ENCODE measurements around the gene CLIP2. TPM values are rescaled to one million over a fixed set of nuclear protein-coding genes. Genes with fewer than 3 reads are reported as not detected.
"Not testable (repeated sequence)": the region's sequence is repeated elsewhere in the genome, so short reads cannot be mapped to it uniquely, and the experiment has no call there.

Gene CLIP2
- total RNA-seq, 1 donor from 2014 or later = 48.9 TPM

DNA sequence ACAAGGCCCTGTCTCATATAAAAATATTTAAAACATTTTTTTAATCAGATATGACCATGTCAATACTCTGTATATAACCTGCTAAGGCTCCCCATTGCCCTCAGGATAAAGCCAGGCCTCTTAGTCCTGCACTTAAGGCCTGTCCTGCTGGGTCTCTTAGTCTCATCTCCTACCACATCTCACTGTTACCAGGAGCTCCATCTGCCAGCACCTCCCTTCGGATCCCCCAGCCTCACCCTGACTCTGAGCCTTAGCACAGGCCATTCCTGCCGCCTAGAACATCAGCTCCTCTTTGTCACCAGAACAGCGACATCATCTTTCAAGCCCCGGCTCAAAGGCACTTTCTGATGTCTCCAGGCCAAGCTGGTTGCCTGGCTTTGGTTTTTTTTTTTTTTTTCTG, 138.8 kb downstream of the CLIP2 start:
- peaks cover 8% of the 10 kb centered on the region for H3K4me1 Mint-ChIP-seq (ENCODE audit: unreplicated experiment)
- H3K4me3 Mint-ChIP-seq = no peak overlapping the region
- H3K9me3 Mint-ChIP-seq = no peaks in the 10 kb centered on the region
- H3K27ac Mint-ChIP-seq = no peak overlapping the region
- TF ChIP-seq, protein P1, sequence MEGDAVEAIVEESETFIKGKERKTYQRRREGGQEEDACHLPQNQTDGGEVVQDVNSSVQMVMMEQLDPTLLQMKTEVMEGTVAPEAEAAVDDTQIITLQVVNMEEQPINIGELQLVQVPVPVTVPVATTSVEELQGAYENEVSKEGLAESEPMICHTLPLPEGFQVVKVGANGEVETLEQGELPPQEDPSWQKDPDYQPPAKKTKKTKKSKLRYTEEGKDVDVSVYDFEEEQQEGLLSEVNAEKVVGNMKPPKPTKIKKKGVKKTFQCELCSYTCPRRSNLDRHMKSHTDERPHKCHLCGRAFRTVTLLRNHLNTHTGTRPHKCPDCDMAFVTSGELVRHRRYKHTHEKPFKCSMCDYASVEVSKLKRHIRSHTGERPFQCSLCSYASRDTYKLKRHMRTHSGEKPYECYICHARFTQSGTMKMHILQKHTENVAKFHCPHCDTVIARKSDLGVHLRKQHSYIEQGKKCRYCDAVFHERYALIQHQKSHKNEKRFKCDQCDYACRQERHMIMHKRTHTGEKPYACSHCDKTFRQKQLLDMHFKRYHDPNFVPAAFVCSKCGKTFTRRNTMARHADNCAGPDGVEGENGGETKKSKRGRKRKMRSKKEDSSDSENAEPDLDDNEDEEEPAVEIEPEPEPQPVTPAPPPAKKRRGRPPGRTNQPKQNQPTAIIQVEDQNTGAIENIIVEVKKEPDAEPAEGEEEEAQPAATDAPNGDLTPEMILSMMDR (conservative IDR thresholded peaks at IDR 0.05) = no peak
- H3K27me3 Mint-ChIP-seq = no peaks in the 10 kb centered on the region
- DNase-seq (ENCODE audit: extremely low spot score, unreplicated experiment) = no peak
- H3K36me3 Mint-ChIP-seq = no peaks in the 10 kb centered on the region

DNA sequence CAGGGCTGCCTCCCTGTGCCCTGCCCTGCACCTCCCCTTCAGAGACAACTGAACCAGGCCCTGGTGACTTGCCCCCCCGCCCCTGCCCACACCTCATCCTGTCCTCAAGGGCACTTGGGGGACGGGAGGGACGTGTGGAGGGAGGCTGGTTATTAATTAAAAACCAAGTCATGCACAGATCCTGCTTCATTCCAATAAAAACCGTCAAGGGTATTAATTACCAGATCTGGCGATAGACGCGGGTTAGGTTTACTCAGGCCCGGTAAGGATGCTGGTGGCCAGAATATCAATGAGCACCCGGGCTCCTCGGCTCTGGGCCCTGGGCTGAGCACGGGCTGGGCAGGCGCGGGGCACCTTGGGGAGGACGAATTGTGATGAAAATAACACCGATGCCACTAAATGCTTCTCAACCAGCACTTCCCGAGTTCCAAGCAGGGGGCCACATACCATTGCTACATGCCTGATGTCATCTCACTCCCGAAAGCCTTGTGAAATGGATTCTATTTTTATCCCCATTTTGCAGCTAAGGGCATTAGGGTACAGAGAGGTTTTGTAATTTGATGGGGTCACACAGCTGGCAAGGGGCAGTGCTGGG, 140.0 kb downstream of the CLIP2 start:
- TF ChIP-seq, protein P1 (conservative IDR thresholded peaks at IDR 0.05) = no peak
- Mint-ChIP-seq H3K36me3 (no peaks in the 10 kb centered on the region), H3K27ac (no peak overlapping the region), H3K4me3 (no peak overlapping the region), H3K9me3 (no peaks in the 10 kb centered on the region), H3K4me1 (ENCODE audit: unreplicated experiment) (peaks cover 8% of the 10 kb centered on the region), H3K27me3 (no peaks in the 10 kb centered on the region)
- no peak for DNase-seq (ENCODE audit: extremely low spot score, unreplicated experiment)

DNA sequence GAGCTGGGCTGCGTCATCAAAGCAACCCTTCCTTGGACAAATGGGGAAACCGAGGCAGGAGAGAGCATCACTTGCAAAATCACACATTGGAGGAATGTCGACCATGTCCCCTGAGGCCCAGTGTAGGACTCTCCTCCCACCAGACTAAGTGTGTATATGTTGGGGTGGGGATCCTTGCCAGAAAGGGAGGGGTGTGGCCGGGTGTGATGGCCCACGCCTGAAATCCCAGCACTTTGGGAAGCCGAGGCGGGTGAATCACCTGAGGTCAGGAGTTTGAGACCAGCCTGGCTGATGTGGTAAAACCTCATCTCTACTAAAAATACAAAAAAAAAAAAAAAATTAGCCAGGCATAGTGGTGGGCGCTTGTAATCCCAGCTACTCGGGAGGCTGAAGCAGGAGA, 141.2 kb downstream of the CLIP2 start:
- H3K27me3 Mint-ChIP-seq; H3K27ac Mint-ChIP-seq; H3K4me3 Mint-ChIP-seq; DNase-seq (ENCODE audit: extremely low spot score, unreplicated experiment); H3K9me3 Mint-ChIP-seq; H3K4me1 Mint-ChIP-seq (ENCODE audit: unreplicated experiment); H3K36me3 Mint-ChIP-seq: not testable (repeated sequence)

DNA sequence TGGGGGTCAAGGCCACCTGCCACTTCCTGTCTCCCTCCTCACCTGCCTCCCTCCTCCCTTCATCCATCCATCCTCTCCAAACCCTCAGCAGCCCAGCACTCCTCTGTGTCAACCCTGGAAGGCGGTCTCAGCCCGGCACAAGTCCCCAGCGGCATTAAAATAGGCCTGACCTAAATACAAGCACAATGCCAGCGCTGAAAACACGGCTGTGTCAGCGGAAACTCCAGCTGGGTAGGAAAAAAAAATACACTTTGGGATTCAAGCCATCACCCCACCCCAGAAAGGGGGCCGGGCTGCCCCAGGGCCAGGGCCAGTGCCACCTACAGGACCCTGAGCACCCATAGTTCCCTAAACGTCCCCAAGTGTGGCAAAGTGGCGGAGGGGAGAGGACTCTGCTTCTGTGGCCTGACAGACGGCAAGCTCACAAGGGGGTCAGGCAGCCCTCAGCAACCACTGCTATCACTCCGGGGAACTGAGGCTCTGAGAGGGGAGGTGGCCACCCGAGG, 141.8 kb downstream of the CLIP2 start:
- H3K9me3 Mint-ChIP-seq = no peaks in the 10 kb centered on the region
- DNase-seq (ENCODE audit: extremely low spot score, unreplicated experiment) = no peak

DNA sequence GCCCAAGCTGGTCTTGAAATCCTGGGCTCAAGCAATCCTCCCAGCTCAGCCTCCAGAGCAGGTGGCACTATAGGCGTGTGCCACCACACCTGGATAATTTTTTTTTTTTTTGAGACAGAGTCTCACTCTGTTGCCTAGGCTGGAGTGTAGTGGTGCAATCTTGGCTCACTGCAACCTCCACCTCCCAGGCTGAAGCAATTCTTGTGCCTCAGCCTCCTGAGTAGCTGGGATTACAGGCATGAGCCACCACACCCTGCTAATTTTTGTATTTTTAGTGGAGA, 148.0 kb downstream of the CLIP2 start:
- H3K36me3 Mint-ChIP-seq; H3K27me3 Mint-ChIP-seq; H3K4me3 Mint-ChIP-seq; H3K27ac Mint-ChIP-seq; DNase-seq (ENCODE audit: extremely low spot score, unreplicated experiment); H3K4me1 Mint-ChIP-seq (ENCODE audit: unreplicated experiment): not testable (repeated sequence)
- peaks cover 10% of the 10 kb centered on the region for H3K9me3 Mint-ChIP-seq

More for the DNA sequence above, 141.8 kb downstream of the CLIP2 start:
- H3K4me1 Mint-ChIP-seq (ENCODE audit: unreplicated experiment) = peaks cover 8% of the 10 kb centered on the region
- H3K27ac Mint-ChIP-seq = peak overlapping the region; percentile 4
- no peaks in the 10 kb centered on the region for H3K36me3 Mint-ChIP-seq
- no peaks in the 10 kb centered on the region for H3K27me3 Mint-ChIP-seq
- TF ChIP-seq, protein P1 (conservative IDR thresholded peaks at IDR 0.05) = no peak
- no peak overlapping the region for H3K4me3 Mint-ChIP-seq

DNA sequence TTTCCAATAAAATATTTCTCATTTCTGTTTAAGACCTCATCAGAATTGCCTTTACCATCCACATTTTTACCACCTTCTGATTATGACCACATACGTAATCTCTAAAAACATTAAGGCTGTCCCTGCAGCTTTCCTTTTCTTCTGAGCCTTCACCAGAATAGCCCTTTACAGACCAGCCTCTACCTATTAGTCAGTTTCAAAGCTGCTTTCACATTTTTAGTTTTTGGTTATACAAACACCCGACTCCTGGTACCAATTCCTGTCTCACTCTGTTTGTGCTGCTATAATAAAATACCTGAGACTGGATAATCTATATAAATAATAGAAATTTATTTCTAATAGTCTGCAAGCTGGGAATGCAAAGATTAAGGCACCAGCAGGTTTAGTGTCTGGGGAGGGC, 149.1 kb downstream of the CLIP2 start:
- no peak overlapping the region for H3K27ac Mint-ChIP-seq
- no peak overlapping the region for H3K4me3 Mint-ChIP-seq
- H3K27me3 Mint-ChIP-seq = no peaks in the 10 kb centered on the region
- TF ChIP-seq, protein P1 (conservative IDR thresholded peaks at IDR 0.05) = no peak
- peaks cover 8% of the 10 kb centered on the region for H3K4me1 Mint-ChIP-seq (ENCODE audit: unreplicated experiment)
- no peaks in the 10 kb centered on the region for H3K36me3 Mint-ChIP-seq
- peaks cover 10% of the 10 kb centered on the region for H3K9me3 Mint-ChIP-seq
- DNase-seq (ENCODE audit: extremely low spot score, unreplicated experiment) = no peak

DNA sequence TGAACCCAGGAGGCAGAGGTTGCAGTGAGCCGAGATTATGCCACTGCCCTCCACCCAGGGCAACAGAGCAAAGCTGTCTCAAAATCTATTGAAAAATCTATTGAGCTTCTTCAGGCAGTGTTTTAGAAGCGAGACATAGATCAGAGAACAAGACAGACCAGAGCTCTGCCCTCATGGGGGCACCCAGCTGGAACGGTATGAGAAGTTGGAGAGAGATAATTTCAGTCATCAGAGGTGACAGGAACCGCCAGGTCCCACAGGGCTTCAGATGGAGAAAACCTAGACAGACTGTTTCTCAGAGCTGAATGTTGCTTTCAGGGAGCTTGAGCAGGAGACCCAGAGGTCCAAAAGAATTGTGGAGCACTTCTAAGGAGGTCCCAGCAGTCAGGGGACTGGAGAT, 150.3 kb downstream of the CLIP2 start:
- Mint-ChIP-seq H3K36me3 (no peaks in the 10 kb centered on the region), H3K9me3 (peaks cover 10% of the 10 kb centered on the region), H3K4me1 (ENCODE audit: unreplicated experiment) (peaks cover 19% of the 10 kb centered on the region), H3K27me3 (no peaks in the 10 kb centered on the region), H3K27ac (no peak overlapping the region), H3K4me3 (no peak overlapping the region)
- no peak for DNase-seq (ENCODE audit: extremely low spot score, unreplicated experiment)
- TF ChIP-seq, protein P1 (conservative IDR thresholded peaks at IDR 0.05) = no peak

DNA sequence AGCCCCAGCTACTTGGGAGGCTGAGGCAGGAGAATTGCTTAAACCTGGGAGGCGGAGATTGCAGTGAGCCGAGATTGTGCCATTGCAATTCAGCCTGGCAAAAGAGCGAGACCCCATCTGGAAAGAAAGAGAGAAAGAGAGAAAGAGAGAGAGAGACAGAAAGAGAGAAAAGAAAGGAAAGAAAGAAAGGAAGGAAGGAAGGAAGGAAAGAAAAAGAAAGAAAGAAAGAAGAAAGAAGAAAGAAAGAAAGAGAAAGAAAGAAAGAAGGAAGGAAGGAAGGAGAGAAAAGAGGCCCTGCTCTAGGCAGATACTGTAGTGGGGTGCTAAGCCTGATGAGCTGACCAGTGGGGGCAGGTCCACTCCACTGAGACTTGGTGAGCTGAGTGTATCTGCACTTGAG, 150.9 kb downstream of the CLIP2 start:
- not testable (repeated sequence) for DNase-seq (ENCODE audit: extremely low spot score, unreplicated experiment); H3K27ac Mint-ChIP-seq; H3K36me3 Mint-ChIP-seq; H3K27me3 Mint-ChIP-seq; H3K4me3 Mint-ChIP-seq
- peaks cover 19% of the 10 kb centered on the region for H3K4me1 Mint-ChIP-seq (ENCODE audit: unreplicated experiment)
- H3K9me3 Mint-ChIP-seq = peaks cover 10% of the 10 kb centered on the region

All from type B pancreatic cell (in vitro differentiated cells).